IPS-20b (cell line): ENCODE measurements around the gene LITAF.

Source experiments
- H3K27ac ChIP-seq: one replicate; pipeline ENCODE4 v1.5.1; 2013; ENCODE audit warnings: low read length
- H3K27me3 ChIP-seq: 2 replicates; pipeline ENCODE4 v1.6.1; 2013; ENCODE audit warnings: mild to moderate bottlenecking, low read length, inconsistent platforms; ENCODE audit not compliant: insufficient read depth
- H3K36me3 ChIP-seq: 2 replicates; pipeline ENCODE4 v1.6.1; 2013; ENCODE audit warnings: low read depth, mild to moderate bottlenecking, inconsistent platforms, low read length, moderate library complexity; ENCODE audit not compliant: insufficient read depth
- H3K4me1 ChIP-seq: 2 replicates; pipeline ENCODE4 v1.6.1; 2013; ENCODE audit warnings: mild to moderate bottlenecking, control low read depth, inconsistent platforms, low read length, moderate library complexity; ENCODE audit not compliant: insufficient read depth
- H3K4me3 ChIP-seq: 2 replicates; pipeline ENCODE4 v1.5.1; 2013; ENCODE audit warnings: mild to moderate bottlenecking, low read length, inconsistent platforms
- H3K9ac ChIP-seq: 2 replicates; pipeline ENCODE4 v1.6.1; 2013; ENCODE audit warnings: low read depth, mild to moderate bottlenecking, inconsistent platforms, low read length, moderate library complexity
- H3K9me3 ChIP-seq: 2 replicates; pipeline ENCODE4 v1.6.1; 2013; ENCODE audit warnings: mild to moderate bottlenecking, low read depth, low read length, inconsistent platforms; ENCODE audit not compliant: insufficient read depth

The LITAF gene

DNA sequence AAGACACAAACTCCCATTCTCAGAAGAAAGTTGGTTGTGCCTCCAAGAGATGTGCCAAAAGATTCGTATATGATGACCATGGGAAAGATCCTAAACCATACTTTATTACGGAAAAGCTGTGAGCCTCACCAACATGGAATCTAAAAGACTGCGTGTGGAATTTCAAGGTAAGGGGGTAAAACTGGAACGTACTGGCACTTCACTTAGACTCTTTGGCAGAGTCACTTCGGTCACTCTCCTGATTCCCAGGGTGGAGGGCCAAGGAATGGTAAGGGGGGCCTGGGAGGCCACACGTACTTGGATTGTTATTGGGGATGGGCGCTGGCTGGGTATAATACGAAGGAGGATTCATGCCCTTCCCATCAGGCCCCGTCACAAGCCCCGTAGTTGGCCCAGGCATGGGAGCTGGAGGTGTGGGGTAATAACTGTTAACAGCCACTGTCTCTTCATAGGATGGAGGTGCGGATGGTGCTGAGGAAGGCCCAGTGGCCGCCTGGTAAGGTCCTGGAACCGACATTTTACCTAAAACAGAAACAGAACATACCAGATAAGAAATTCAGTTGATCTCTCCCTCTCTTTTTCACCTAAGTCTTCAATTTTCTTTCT lies 30.4 kb downstream of the LITAF start:
- Histone ChIP-seq H3K4me1 (peaks cover 9% of the 10 kb centered on the region), H3K36me3 (peaks cover 57% of the 10 kb centered on the region), H3K27ac (no peak overlapping the region), H3K9me3 (0 out of 2 replicates have a peak, but pooled peaks cover 4% of the 10 kb centered on the region), H3K9ac (no peak overlapping the region), H3K4me3 (no peak overlapping the region), H3K27me3 (no peaks in the 10 kb centered on the region)

DNA sequence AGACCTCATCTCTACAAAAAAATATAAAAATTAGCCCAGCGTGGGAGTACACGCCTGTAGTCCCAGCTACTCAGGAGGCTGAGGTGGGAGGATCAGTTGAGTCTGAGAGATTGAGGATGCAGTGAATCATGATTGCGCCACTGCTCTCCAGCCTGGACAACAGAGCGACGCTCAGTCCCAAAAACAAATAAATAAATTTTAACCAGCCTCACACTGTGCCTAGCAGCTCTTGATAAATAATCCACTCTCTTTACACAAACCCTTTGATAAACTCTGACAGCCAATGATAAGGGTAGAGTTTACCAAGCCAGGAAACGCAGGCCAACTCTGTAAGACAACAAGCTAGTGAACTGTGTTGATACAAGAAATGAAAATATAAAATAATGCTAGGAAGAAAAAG lies 32.7 kb downstream of the LITAF start:
- H3K4me1 ChIP-seq, result no peaks in the 10 kb centered on the region
- no peak overlapping the region for H3K27ac ChIP-seq
- peaks cover 79% of the 10 kb centered on the region for H3K36me3 ChIP-seq
- no peak overlapping the region for H3K9ac ChIP-seq
- H3K9me3 ChIP-seq, result 0 out of 2 replicates have a peak, but pooled peaks cover 4% of the 10 kb centered on the region
- H3K4me3 ChIP-seq, result no peak overlapping the region
- H3K27me3 ChIP-seq, result no peaks in the 10 kb centered on the region

DNA sequence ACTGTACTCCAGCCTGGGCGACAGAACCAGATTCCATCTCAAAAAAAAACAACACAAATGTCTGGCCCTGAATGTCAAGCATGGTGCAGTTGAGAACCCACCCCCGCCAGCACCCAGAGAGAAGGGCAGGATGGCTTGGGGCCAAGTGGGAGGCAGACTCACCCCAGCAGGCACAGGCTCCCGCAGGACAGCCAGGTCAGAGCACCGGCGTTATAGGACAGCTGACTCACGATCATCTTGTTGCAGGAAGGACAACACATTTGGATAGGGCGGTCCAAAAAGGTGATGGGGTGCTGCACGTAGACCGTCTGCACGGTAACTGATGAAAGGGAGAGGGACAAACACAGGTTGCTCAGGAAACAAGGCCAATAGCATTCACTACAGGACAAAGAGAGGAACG lies 33.3 kb downstream of the LITAF start:
- Histone ChIP-seq H3K27me3 (no peaks in the 10 kb centered on the region), H3K4me3 (no peak overlapping the region), H3K27ac (no peak overlapping the region), H3K4me1 (no peaks in the 10 kb centered on the region), H3K9ac (no peak overlapping the region), H3K36me3 (peaks cover 86% of the 10 kb centered on the region), H3K9me3 (0 out of 2 replicates have a peak, but pooled peaks cover 4% of the 10 kb centered on the region)

DNA sequence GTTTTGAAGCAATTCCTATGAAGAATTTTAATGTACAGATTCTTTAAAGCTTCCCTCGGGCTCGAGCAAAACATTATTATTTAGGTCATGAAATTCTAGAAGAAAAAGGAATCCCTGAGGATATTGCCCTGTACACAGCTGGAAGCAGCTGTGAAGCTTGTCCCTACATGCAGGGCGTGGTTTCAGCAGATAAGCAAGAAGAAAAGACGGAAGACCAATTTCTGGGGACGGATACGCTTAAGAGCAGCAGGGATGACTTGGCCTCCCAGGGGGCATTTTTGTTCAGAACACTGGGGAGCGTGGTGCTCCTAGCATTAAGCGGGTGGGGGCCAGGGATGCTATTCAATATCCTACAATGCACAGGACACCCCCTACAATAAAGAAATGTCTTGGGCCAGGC lies 34.3 kb downstream of the LITAF start:
- Histone ChIP-seq H3K9me3 (0 out of 2 replicates have a peak, but pooled peaks cover 4% of the 10 kb centered on the region), H3K4me3 (no peak overlapping the region), H3K4me1 (no peaks in the 10 kb centered on the region), H3K27me3 (no peaks in the 10 kb centered on the region), H3K27ac (no peak overlapping the region), H3K9ac (no peak overlapping the region), H3K36me3 (peaks cover 95% of the 10 kb centered on the region)

DNA sequence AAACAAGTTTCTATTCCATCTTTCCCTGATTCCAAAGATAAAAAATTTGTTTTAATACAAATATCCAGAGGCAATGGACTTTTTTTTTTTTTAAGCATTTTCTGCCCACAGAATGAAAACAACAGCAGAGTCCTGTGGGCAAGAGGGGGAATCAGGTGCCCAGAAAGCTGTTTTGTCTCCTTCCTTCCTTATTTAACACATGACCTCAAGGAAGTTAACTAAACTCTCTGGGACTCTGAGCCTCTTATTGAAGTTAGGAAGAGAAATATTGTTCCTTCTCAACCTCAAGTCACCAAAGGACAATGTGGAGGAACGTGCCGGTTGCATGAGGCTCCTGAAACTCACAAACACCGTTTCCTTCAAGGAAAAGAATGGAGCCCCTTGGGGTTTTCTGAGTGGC lies 34.9 kb downstream of the LITAF start:
- H3K9me3 ChIP-seq, result 0 out of 2 replicates have a peak, but pooled peaks cover 4% of the 10 kb centered on the region
- H3K4me3 ChIP-seq, result no peak overlapping the region
- H3K4me1 ChIP-seq, result no peaks in the 10 kb centered on the region
- H3K27ac ChIP-seq, result no peak overlapping the region
- no peak overlapping the region for H3K9ac ChIP-seq
- H3K27me3 ChIP-seq, result no peaks in the 10 kb centered on the region
- peaks cover 97% of the 10 kb centered on the region for H3K36me3 ChIP-seq

DNA sequence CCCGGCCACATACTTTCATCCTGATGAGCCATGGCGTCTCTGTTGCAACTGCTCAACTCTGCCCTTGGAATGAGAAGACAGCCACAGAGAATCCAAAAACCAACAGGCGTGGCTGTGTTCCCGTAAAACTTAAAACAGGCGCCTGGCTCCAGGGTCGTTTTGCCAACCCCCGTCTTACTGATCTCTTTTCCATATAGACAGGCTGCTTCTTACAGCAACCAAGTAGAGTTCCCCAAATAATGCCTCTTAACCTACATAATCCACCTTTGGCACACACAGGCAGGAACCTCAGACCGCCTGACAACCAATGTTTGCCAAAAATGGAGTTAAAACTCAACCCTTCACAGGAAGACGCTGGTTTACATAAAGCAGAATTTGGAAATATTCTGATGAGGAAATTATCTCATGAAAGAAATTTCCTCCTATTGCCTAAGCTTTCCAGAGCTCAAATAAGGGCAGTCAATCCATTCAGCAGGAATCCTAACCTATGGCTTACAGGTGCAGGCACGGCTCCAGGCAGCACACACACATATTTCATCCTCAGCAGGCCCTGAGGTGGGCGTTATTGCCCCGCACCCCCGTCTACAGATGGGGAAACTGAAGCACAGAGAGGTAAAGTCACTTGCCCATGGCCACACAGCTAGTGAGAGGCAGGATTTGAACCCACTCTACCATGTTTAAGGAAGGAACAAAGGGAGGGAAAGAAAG lies 35.8 kb downstream of the LITAF start:
- Histone ChIP-seq H3K27me3 (no peaks in the 10 kb centered on the region), H3K9me3 (0 out of 2 replicates have a peak, but pooled peaks cover 3% of the 10 kb centered on the region), H3K9ac (no peak overlapping the region), H3K27ac (no peak overlapping the region), H3K4me3 (no peak overlapping the region), H3K36me3 (peaks cover 88% of the 10 kb centered on the region), H3K4me1 (no peaks in the 10 kb centered on the region)

DNA sequence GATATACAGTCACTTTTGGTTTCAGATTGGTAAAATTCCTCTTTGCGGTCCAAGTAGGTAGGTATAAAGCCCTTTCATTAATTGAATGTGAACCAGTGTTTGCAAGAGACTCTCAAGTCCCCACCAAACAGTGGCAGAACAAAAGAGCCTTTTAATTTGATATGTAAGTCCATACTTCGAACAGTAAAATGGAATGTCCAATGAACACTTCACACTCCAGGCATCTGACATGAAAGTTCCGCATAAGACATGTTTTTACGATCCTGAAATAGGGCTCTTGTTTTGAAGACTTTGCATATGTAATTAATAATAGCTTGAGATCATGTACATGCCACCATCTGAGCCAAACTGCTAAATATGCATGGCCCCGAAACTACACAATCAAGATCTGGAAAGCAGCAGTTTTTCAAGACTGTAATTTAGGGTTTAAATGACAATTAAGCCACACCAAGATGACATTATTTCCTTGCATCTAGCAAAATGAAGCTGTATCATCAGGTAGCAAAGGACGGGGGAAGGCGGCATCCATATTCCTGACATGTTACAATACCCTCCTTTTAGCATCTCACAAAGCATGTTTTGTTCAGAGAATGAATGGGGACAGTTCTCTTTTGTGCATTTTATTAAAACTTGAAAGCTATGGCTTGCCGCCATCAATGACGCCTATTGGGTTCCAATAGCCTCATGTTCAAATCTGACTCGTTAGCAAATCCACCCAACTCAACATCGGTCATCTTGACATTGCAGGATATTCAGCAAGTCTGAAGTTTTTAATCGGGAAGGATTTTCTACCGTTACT lies 39.4 kb downstream of the LITAF start:
- peaks cover 4% of the 10 kb centered on the region; the same call in 1 of the 2 replicates for H3K4me1 ChIP-seq
- H3K4me3 ChIP-seq, result no peak overlapping the region
- H3K9me3 ChIP-seq, result no peaks in the 10 kb centered on the region
- no peak overlapping the region for H3K27ac ChIP-seq
- H3K36me3 ChIP-seq, result peaks cover 54% of the 10 kb centered on the region
- no peaks in the 10 kb centered on the region for H3K27me3 ChIP-seq
- no peak overlapping the region for H3K9ac ChIP-seq

DNA sequence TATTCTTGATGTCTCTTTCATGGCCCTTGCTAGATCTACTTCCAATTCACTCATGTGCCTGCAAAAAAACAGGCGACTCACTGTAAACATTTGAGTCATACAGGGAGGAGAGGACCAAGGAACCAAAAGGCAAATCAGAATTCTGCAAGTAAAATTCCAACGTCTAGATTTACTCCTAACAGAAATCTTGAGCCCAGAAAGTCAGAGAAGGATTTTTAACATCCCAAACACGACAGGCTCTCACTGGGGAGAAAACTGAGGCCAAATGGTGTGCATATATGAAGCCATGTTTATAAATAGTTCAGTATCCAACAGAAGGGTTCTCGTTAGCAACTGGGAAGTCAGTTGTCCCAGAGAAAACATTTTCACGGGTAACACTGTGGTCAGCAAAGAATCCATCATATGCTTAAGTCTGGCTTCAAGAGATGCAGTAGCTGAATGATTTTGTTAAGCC lies 40.1 kb downstream of the LITAF start:
- peaks cover 47% of the 10 kb centered on the region for H3K36me3 ChIP-seq
- H3K27me3 ChIP-seq, result no peaks in the 10 kb centered on the region

DNA sequence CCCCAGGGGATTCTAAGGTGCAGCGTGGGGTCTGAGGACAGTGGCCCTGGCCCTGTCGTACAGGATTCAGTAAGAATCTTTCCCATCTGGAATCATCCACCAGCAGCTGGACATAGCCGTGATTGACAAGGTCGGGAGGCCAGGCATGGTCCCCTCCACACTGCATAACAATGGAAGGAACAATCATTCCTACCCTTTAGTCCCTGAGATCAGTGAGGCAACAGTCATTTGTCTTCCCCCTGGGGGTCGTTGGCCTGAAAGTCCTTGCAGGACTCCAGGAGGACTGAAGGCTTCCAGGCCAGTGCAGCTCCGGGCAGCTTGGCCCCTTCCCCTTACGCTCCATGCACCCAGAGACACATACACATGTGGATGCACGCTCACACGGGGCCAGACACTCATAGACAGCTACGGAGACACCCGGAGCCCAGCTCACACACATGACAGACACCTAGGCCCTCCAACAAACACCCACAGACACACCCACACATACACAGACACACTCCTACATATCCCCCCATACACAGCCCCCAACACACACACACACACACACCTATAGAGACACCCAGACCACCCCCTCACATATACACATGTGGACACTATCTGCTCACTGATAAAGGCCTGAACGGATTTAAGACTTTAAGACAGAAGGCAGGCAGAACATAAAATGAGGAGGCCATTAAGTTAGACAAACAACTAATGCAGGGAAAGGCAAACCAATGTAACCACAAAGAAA lies 42.9 kb downstream of the LITAF start:
- Histone ChIP-seq H3K9me3 (no peaks in the 10 kb centered on the region), H3K27me3 (no peaks in the 10 kb centered on the region), H3K4me3 (no peak overlapping the region), H3K36me3 (peaks cover 19% of the 10 kb centered on the region), H3K4me1 (peaks cover 4% of the 10 kb centered on the region; the same call in 1 of the 2 replicates), H3K9ac (no peak overlapping the region), H3K27ac (no peak overlapping the region)

More for the DNA sequence above, 40.1 kb downstream of the LITAF start:
- no peak overlapping the region for H3K9ac ChIP-seq
- H3K27ac ChIP-seq, result no peak overlapping the region
- peaks cover 4% of the 10 kb centered on the region; the same call in 1 of the 2 replicates for H3K4me1 ChIP-seq
- no peak overlapping the region for H3K4me3 ChIP-seq
- no peaks in the 10 kb centered on the region for H3K9me3 ChIP-seq

DNA sequence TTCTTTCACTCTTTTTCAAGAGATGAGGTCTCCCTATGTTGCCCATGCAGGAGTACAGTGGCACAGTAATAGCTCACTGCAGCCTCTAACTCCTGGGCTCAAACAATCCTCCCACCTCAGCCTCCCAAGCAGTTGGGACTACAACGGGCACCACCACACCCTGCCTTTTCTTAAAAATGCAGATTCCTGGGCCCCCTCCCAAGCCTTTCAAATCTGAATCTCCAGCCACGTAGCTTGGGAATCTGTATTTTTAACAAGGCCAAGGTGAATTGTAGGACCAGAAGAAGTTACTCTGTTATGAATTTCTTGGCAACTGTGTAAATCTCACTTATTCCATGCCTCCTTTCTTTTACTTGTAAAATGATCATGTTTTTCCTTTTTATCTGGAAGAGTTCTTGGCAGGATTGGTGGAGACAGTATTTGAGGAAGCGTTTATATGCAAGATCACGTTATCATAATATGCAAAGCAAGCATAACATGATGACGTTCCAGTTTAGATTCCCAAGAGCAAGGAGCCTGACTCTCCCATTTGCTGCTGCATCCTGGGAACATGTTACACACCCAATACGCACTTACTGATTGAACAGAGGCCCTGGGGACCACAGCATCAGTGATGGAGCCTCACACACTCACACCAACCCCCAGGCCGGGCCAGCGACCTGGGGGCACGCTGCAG lies 44.5 kb downstream of the LITAF start:
- Histone ChIP-seq H3K4me3 (no peak overlapping the region), H3K9ac (no peak overlapping the region), H3K36me3 (peaks cover 3% of the 10 kb centered on the region; the same call in 1 of the 2 replicates), H3K27me3 (no peaks in the 10 kb centered on the region), H3K9me3 (no peaks in the 10 kb centered on the region), H3K4me1 (peaks cover 4% of the 10 kb centered on the region; the same call in 1 of the 2 replicates), H3K27ac (no peak overlapping the region)

DNA sequence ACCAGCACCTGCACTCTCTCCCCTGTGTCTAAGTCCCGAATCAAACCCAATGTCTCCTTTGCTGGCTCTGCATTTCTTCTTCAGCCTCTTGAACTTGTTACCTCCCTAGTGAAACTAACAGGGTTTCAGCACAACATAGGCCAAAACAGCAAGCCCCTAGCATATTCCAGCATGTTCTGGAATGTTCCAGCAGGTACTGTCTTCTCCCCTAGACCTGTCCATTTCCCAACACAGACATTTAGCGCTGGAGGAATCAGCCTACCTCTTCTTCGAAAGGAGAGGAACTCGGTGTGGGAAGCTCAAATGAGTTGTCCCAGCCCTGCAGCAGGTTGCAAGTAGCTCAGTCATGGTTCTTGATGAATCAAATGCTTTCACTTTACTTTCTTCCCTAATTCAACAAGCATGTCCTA lies 47.1 kb downstream of the LITAF start:
- Histone ChIP-seq H3K4me1 (peaks cover 4% of the 10 kb centered on the region; the same call in 1 of the 2 replicates), H3K27ac (no peak overlapping the region), H3K9me3 (no peaks in the 10 kb centered on the region), H3K36me3 (no peaks in the 10 kb centered on the region), H3K4me3 (no peak overlapping the region), H3K27me3 (no peaks in the 10 kb centered on the region), H3K9ac (no peak overlapping the region)
